Measurements from ENCODE around the gene UBTD2. TPM values are rescaled to one million over a fixed set of nuclear protein-coding genes. Genes with fewer than 3 reads are reported as not detected.

The UBTD2 gene
- total and polyA plus RNA-seq, 2 donors (not counting 1 experiment from before 2014, with no cell fraction given), result 24.9 to 29.8 TPM

- Histone ChIP-seq H3K4me1 (ENCODE audit: control insufficient read depth, extremely low read depth, insufficient read depth, low read length) (peaks cover 6% of the 10 kb centered on the region), H3K4me2 (ENCODE audit: extremely low read depth, insufficient read depth, low read length) (peak overlapping the region; percentile 79), H3K36me3 (ENCODE audit: control insufficient read depth, insufficient read depth, low read length) (peaks cover 2% of the 10 kb centered on the region), H2AFZ (ENCODE audit: low read length) (no peak overlapping the region), H4K20me1 (ENCODE audit: control insufficient read depth, extremely low read depth, insufficient read depth, low read length) (no peaks in the 10 kb centered on the region), H3K4me3 (replicated peaks in 1 of 4; ENCODE audit: control extremely low read depth in 1 of 4, insufficient read depth in 1 of 4, low read depth in 3 of 4, low read length in 4 of 4) (peak overlapping the region; percentile 60 to 86 (median 78)), H3K27me3 (ENCODE audit: control insufficient read depth, insufficient read depth, low read length) (no peaks in the 10 kb centered on the region), H3K9ac (ENCODE audit: insufficient read depth, low read length) (no peak overlapping the region), H3K9me3 (ENCODE audit: control insufficient read depth, insufficient read depth, low read depth, low read length) (no peaks in the 10 kb centered on the region), H3K79me2 (ENCODE audit: control insufficient read depth, insufficient read depth, low read length) (peaks cover 31% of the 10 kb centered on the region), H3K27ac (ENCODE audit: insufficient read depth, low read length) (peak overlapping the region; percentile 81)
- TF ChIP-seq CTCF (conservative IDR thresholded peaks at IDR 0.05 in 1 of 2, IDR thresholded peaks at IDR 0.05 in 1 of 2; ENCODE audit: low read depth in 1 of 2, low read length in 2 of 2), result no peak
- TF ChIP-seq EZH2 (IDR thresholded peaks at IDR 0.05; ENCODE audit: low read length, missing control alignments), result no peak
- no peak for DNase-seq (ENCODE audit: low read depth in 2 of 2)
These were observed 97.4 kb downstream of the UBTD2 start for GRCh38 chr5:172186114-172186695.

GRCh38 chr5:172185096-172185461, 98.5 kb downstream of the UBTD2 start:
- no peak overlapping the region for H3K4me3 ChIP-seq (replicated peaks in 1 of 4; ENCODE audit: control extremely low read depth in 1 of 4, insufficient read depth in 1 of 4, low read depth in 3 of 4, low read length in 4 of 4)
- no peaks in the 10 kb centered on the region for H4K20me1 ChIP-seq (ENCODE audit: control insufficient read depth, extremely low read depth, insufficient read depth, low read length)
- TF ChIP-seq EZH2 (IDR thresholded peaks at IDR 0.05; ENCODE audit: low read length, missing control alignments) (no peak), CTCF (conservative IDR thresholded peaks at IDR 0.05 in 1 of 2, IDR thresholded peaks at IDR 0.05 in 1 of 2; ENCODE audit: low read depth in 1 of 2, low read length in 2 of 2) (no peak)
- no peak overlapping the region for H3K9ac ChIP-seq (ENCODE audit: insufficient read depth, low read length)
- H3K27me3 ChIP-seq (ENCODE audit: control insufficient read depth, insufficient read depth, low read length), result no peaks in the 10 kb centered on the region
- H2AFZ ChIP-seq (ENCODE audit: low read length), result no peak overlapping the region
- peaks cover 6% of the 10 kb centered on the region for H3K4me1 ChIP-seq (ENCODE audit: control insufficient read depth, extremely low read depth, insufficient read depth, low read length)
- H3K9me3 ChIP-seq (ENCODE audit: control insufficient read depth, insufficient read depth, low read depth, low read length), result no peaks in the 10 kb centered on the region
- no peak overlapping the region for H3K4me2 ChIP-seq (ENCODE audit: extremely low read depth, insufficient read depth, low read length)
- DNase-seq (ENCODE audit: low read depth in 2 of 2), result no peak
- H3K36me3 ChIP-seq (ENCODE audit: control insufficient read depth, insufficient read depth, low read length), result peaks cover 2% of the 10 kb centered on the region
- H3K79me2 ChIP-seq (ENCODE audit: control insufficient read depth, insufficient read depth, low read length), result peaks cover 37% of the 10 kb centered on the region
- no peak overlapping the region for H3K27ac ChIP-seq (ENCODE audit: insufficient read depth, low read length)

GRCh38 chr5:172183881-172184280, 99.7 kb downstream of the UBTD2 start:
- H3K9ac ChIP-seq (ENCODE audit: insufficient read depth, low read length), result no peak overlapping the region
- no peak overlapping the region for H3K4me2 ChIP-seq (ENCODE audit: extremely low read depth, insufficient read depth, low read length)
- H3K9me3 ChIP-seq (ENCODE audit: control insufficient read depth, insufficient read depth, low read depth, low read length), result no peaks in the 10 kb centered on the region
- DNase-seq (ENCODE audit: low read depth in 2 of 2), result no peak
- peaks cover 6% of the 10 kb centered on the region for H3K4me1 ChIP-seq (ENCODE audit: control insufficient read depth, extremely low read depth, insufficient read depth, low read length)
- H2AFZ ChIP-seq (ENCODE audit: low read length), result no peak overlapping the region
- TF ChIP-seq CTCF (conservative IDR thresholded peaks at IDR 0.05 in 1 of 2, IDR thresholded peaks at IDR 0.05 in 1 of 2; ENCODE audit: low read depth in 1 of 2, low read length in 2 of 2) (no peak), EZH2 (IDR thresholded peaks at IDR 0.05; ENCODE audit: low read length, missing control alignments) (no peak)
- peaks cover 2% of the 10 kb centered on the region for H3K36me3 ChIP-seq (ENCODE audit: control insufficient read depth, insufficient read depth, low read length)
- no peak overlapping the region for H3K27ac ChIP-seq (ENCODE audit: insufficient read depth, low read length)
- H3K27me3 ChIP-seq (ENCODE audit: control insufficient read depth, insufficient read depth, low read length), result no peaks in the 10 kb centered on the region
- no peak overlapping the region for H3K4me3 ChIP-seq (replicated peaks in 1 of 4; ENCODE audit: control extremely low read depth in 1 of 4, insufficient read depth in 1 of 4, low read depth in 3 of 4, low read length in 4 of 4)
- H3K79me2 ChIP-seq (ENCODE audit: control insufficient read depth, insufficient read depth, low read length), result peaks cover 44% of the 10 kb centered on the region
- no peaks in the 10 kb centered on the region for H4K20me1 ChIP-seq (ENCODE audit: control insufficient read depth, extremely low read depth, insufficient read depth, low read length)

Data from fibroblast of lung (primary cell).